Stimulated activated CD4-positive, alpha-beta T cell treated with anti-CD3 and anti-CD28 coated beads, Interleukin-1b, Interleukin-23, amount 100 ng/mL, for 4 hours (primary cell): ENCODE data around the gene ARHGAP1.
"Not testable (repeated sequence)": the region's sequence is repeated elsewhere in the genome, so short reads cannot be mapped to it uniquely, and the experiment has no call there.

ENCODE experiments used
- DNase-seq, 2 donors: peaks; one replicate each; pipeline ENCODE4 v3.0.0-alpha.2; 2020; ENCODE audit warnings: low read depth in 2 of 2

ARHGAP1 gene

GRCh38 chr11:46673713-46674462 is 26.5 kb downstream of the ARHGAP1 start:
- no peak for DNase-seq

- DNase-seq = no peak
Measured at GRCh38 chr11:46672381-46672839, 28.0 kb downstream of the ARHGAP1 start.

DNA sequence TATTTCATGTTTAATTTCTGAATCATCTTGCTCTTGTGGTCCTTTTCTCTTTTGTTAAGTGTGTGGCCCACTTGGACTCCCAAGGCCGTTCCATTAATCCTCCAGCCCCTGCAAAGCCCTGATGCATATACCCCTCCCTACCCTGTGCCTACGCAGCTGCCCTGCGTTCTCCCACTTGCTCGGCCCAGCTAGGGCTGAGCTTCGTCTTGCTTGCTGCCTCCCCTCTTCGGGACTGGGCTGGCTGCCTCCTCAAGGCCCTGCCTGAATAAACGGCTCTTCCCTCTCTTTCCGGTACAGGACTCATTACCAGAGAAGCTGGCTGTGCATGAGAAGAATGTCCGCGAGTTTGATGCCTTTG is 28.5 kb downstream of the ARHGAP1 start:
- DNase-seq = no peak

GRCh38 chr11:46670521-46670920 is 29.9 kb downstream of the ARHGAP1 start:
- DNase-seq = not testable (repeated sequence)

DNA sequence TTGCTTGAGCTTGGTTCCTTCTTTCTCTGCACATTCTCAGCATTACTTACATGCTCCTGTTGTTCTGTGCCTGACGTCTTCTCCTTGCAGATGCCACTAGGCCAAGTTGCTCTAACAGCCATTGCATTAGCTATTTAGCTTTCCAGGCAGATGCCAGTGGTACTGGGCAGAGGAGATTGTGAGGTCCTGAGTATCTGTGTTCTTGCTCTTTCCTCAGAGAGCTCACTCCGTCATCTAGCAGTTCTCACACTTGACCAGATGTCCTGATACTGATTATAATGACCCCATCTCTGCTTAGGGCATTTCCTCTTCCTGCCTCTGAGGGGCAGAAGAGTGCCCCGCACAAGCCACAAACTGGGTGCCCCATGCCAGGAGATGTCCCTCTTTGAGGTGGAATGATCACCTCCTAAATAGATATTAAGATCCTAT is 30.7 kb downstream of the ARHGAP1 start:
- no peak for DNase-seq

- no peak for DNase-seq
Measured at GRCh38 chr11:46668480-46669085, 31.8 kb downstream of the ARHGAP1 start.

- no peak for DNase-seq
Measured at GRCh38 chr11:46667043-46667481, 33.4 kb downstream of the ARHGAP1 start.

GRCh38 chr11:46666516-46666915 is 33.9 kb downstream of the ARHGAP1 start:
- no peak for DNase-seq

DNA sequence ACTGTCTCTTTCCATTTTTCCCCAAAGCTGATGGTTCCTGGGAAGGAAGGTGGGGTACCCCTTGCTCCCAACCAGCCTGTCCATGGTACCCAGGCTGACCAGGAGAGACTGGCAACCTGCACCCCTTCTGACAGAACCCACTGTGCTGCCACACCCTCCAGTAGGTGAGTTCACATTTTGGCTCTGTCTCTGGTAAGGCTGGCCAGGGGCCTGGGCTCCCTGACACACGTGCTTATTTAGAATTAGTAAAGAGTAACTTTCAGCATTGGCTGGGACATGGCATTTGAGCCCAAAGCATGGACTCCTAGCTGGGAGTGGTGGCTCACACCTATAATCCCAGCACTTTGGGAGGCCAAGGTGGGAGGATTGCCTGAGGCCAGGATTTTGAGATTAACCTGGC is 35.1 kb downstream of the ARHGAP1 start:
- DNase-seq = no peak

DNA sequence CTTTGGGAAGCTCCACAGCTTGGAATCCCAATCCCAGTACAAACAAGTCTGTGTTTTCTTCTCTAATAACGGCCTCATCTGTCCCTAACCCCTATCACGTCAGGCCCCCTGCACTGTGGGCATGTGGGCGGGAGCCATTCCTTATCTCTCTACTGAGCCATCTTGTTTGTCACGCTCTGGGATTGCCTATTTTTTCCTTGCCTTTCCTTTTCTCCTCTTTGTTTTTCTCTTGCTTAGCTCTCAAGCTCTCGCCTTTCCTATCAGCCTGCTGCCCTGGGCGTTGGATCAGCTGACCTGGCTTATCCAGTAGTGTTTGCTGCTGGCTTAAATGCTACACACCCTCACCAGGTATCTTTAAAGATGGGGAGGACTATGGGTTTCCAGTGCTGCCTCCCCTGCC is 35.8 kb downstream of the ARHGAP1 start:
- DNase-seq = no peak

DNA sequence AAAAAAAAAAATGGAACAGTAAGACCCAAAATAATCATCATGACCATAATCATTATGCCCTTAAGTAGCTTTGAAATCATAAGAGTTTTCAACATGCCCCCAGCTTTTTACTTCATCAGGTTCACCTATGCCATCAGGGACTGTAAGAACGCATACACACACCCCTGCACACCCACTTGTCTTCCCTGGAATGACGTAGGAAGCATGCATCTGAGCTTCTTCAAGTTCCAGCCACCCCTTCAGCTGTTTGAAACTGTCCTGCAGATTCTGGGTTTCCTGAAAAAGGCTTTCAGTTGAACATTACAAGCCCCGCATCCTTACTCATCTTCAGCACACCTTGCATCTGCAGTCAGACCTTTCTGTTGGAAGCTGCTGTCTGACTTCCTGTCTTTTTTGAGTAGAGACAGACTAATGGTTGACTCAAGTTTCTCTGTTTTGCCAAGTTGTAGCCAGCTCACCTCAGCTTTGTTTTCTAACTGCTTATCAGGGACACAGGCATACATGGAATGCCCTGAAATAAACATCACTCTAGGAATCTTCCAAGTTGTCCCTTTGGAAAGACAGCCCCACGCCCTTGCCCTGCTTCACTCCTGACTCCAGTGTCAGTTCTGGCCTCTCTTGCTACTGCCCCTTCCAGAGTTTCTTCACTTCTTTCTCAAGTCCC is 37.0 kb downstream of the ARHGAP1 start:
- DNase-seq = no peak

GRCh38 chr11:46662366-46662765 is 38.1 kb downstream of the ARHGAP1 start:
- no peak for DNase-seq

GRCh38 chr11:46661836-46662235 is 38.6 kb downstream of the ARHGAP1 start:
- DNase-seq = no peak

DNA sequence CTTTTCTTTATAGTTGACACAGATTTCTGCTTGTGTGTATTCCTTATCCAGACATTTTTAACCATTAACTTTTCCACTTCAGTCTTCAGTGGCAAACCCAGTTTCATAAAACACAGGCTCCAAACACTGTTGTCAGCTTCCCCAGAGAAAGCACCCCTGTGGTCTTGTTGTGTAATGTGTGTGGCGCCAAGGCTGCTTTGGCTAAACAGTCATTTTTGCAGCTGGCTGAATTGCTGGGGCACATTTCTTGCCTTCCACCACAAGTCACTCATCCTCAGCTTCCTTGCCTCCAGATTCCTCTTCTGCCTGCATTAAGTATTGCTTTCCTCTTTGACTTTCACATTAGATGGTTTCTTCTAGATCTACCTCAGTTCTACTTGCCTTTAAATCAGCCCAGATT is 40.5 kb downstream of the ARHGAP1 start:
- DNase-seq = no peak

DNA sequence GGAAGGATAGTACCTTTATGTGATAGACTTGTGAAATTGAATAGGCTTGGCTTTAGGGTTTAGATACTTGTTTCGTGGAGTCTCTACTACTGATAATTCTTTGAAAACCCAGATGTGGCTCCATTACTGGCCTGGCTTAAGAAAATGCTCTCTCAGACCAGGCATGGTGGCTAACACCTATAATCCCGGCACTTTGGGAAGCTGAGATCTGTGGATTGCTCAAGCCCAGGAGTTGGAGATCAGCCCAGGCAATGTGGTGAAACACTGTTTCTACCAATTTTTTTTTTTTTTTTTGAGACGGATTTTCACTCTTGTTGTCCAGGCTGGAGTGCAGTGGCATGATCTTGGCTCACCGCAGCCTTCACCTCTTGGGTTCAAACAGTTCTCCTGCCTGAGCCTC is 42.2 kb downstream of the ARHGAP1 start:
- DNase-seq = no peak

- DNase-seq = no peak
Measured at GRCh38 chr11:46657186-46657585, 43.2 kb downstream of the ARHGAP1 start.

DNA sequence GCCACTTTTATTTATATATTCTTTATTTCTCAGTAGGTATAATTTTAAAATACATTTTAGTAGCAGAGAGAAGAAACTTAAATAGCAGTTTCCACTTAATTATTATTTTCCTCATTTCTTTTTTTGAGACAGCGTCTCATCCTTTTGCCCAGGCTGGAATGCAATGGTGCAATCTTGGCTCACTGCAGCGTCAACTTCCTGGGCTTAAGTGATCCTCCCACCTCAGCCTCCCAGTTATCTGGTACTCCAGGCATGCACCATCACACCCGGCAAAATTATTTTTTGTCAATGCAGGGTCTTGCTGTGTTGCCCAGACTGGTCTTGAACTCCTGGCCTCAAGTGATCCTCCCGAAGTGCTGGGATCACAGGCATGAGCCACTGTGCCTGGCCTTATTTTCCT is 44.8 kb downstream of the ARHGAP1 start:
- no peak for DNase-seq

- no peak for DNase-seq
Measured at GRCh38 chr11:46649180-46649738, 51.2 kb downstream of the ARHGAP1 start.

GRCh38 chr11:46643986-46644385 is 56.4 kb downstream of the ARHGAP1 start:
- DNase-seq = no peak

- DNase-seq = no peak
Measured at GRCh38 chr11:46643531-46643930, 56.9 kb downstream of the ARHGAP1 start.

DNA sequence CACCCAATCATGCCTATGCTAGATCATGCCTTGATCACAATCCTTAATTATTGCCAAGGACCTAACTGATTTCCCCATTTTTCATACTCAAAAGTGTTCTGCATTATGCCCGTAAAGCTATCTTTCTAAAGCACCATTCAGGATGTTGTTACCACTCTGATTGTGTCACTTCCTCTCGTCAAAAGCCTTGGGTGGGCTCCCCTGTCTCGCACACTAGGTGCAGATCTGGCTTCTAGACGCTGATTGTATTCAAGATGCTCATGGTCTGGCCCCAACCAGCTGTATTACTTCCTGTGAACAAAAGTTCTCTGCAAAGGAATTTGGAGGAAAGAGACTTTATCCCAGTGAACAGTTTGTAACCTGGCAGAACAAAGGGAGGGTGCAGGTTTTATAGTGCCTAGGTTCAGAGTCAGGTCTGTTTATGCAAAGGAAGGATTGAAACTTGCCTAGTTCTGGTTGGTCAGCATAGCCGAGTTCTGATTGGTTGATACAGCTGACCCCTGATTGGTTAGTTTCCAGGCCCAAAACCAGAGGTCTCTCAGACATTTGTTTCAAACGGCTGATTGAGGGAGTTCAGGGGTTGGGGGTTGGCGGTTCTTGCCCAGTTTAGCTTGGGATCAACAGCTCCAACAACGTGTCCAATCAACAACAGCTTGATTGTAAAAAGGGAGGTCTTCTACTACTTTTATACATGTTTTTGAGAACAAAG is 57.6 kb downstream of the ARHGAP1 start:
- DNase-seq = no peak

DNA sequence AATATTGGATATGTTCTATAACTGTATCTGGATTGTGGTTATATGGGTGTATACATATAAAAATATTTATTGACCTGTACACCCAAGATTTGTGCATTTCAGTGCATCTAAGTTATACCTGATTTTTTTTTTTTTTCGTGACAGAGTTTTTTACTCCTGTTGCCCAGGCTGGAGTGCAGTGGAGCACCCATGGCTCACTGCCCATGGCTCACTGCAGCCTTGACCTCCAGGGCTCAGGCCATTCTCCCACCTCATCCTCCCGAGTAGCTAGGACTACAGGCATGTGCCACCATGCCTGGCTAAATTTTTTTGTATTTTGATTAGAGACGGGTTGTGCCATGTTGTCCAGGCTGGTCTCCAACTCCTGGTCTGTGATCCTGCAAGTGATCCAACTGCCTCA is 58.8 kb downstream of the ARHGAP1 start:
- DNase-seq = no peak
